Keratinocyte (primary cell): Measurements from ENCODE around the gene EPAS1. TPM values are rescaled to one million over a fixed set of nuclear protein-coding genes. Genes with fewer than 3 reads are reported as not detected.

Experiments
- DNase-seq: peaks from one replicate; pipeline ENCODE4 v3.0.0-alpha.2; 2011; ENCODE audit warnings: low read depth, missing footprints, low spot score
- FAIRE-seq: peaks from 2 replicates; lab custom pipeline; 2011; peaks lifted over from hg19 to GRCh38; lab: Jason Lieb, UNC
- H2AFZ ChIP-seq: 2 replicates; pipeline ENCODE4 v1.6.0; 2012; ENCODE audit warnings: low read length, control low read depth, inconsistent platforms; ENCODE audit not compliant: control insufficient read depth
- H3K27ac ChIP-seq: 2 replicates; pipeline ENCODE4 v1.5.1; 2011; ENCODE audit warnings: low read length; ENCODE audit not compliant: control insufficient read depth, insufficient read depth
- H3K27me3 ChIP-seq: 3 replicates; pipeline ENCODE4 v1.6.0; 2011; ENCODE audit warnings: low read length; ENCODE audit not compliant: control insufficient read depth, insufficient read depth; ENCODE audit errors: extremely low read depth
- H3K36me3 ChIP-seq, 2 experiments: 2 replicates in 1 of 2; 3 replicates in 1 of 2; pipeline ENCODE4 v1.5.1; 2011; ENCODE audit warnings: low read length in 2 of 2, mild to moderate bottlenecking in 1 of 2; ENCODE audit not compliant: control insufficient read depth in 2 of 2, insufficient read depth in 2 of 2; ENCODE audit errors: extremely low read depth in 1 of 2
- H3K4me1 ChIP-seq: 3 replicates; pipeline ENCODE4 v1.5.1; 2011; ENCODE audit warnings: low read length; ENCODE audit not compliant: control insufficient read depth, insufficient read depth; ENCODE audit errors: extremely low read depth
- H3K4me2 ChIP-seq: 3 replicates; pipeline ENCODE4 v1.6.0; 2011; ENCODE audit warnings: low read depth, low read length; ENCODE audit not compliant: control insufficient read depth, insufficient read depth; ENCODE audit errors: extremely low read depth
- H3K4me3 ChIP-seq, 3 experiments: fragments of 200-600 bp in 1 of 3; sonication (generic) in 1 of 3; 2 replicates in 2 of 3; 3 replicates in 1 of 3; pipeline ENCODE4 v1.5.1; 2011 to 2016; ENCODE audit warnings: low read length in 3 of 3, mild to moderate bottlenecking in 3 of 3, control low read depth in 2 of 3, inconsistent platforms in 1 of 3, low read depth in 1 of 3, mixed read lengths in 1 of 3, mixed run types in 1 of 3, moderate library complexity in 1 of 3; ENCODE audit not compliant: control insufficient read depth in 2 of 3, insufficient read depth in 2 of 3; ENCODE audit errors: extremely low read depth in 1 of 3
- H3K79me2 ChIP-seq: 2 replicates; pipeline ENCODE4 v1.6.0; 2012; ENCODE audit warnings: low read length; ENCODE audit not compliant: control insufficient read depth, insufficient read depth
- H3K9ac ChIP-seq: 3 replicates; pipeline ENCODE4 v1.6.0; 2011; ENCODE audit warnings: low read length; ENCODE audit not compliant: control insufficient read depth, insufficient read depth; ENCODE audit errors: extremely low read depth
- H3K9me1 ChIP-seq: 3 replicates; pipeline ENCODE4 v1.6.0; 2011; ENCODE audit warnings: low read length; ENCODE audit not compliant: control insufficient read depth, insufficient read depth; ENCODE audit errors: extremely low read depth
- H3K9me3 ChIP-seq: 2 replicates; pipeline ENCODE4 v1.5.1; 2012; ENCODE audit warnings: low read depth, low read length; ENCODE audit not compliant: control insufficient read depth
- H4K20me1 ChIP-seq: 3 replicates; pipeline ENCODE4 v1.6.0; 2011; ENCODE audit warnings: low read length; ENCODE audit not compliant: control insufficient read depth, insufficient read depth; ENCODE audit errors: extremely low read depth
- CTCF ChIP-seq, 3 experiments: IDR thresholded peaks in 1 of 3; conservative IDR thresholded peaks in 1 of 3; optimal IDR thresholded peaks in 1 of 3; 2 replicates in 2 of 3; 3 replicates in 1 of 3; pipeline versions ENCODE3 to v1.5.1; 2011; ENCODE audit warnings: low read length in 3 of 3, mild to moderate bottlenecking in 3 of 3, moderate library complexity in 2 of 3, control low read depth in 1 of 3, inconsistent platforms in 1 of 3; ENCODE audit not compliant: insufficient read depth in 2 of 3; ENCODE audit errors: extremely low read depth in 1 of 3
- EZH2 ChIP-seq: IDR thresholded peaks from one replicate; pipeline ENCODE4 v1.6.1; 2012; ENCODE audit warnings: inconsistent platforms, mild to moderate bottlenecking, low read length, moderate library complexity
- dilution Hi-C: fragments of 300-500 bp; cut with MboI; formaldehyde crosslinking; loops from one replicate; pipeline ENCODE4 v1.7.0; 2020; ENCODE audit warnings: low sequenced_read_pairs; ENCODE audit not compliant: extremely low pct_ligation_motif_present
- polyA plus RNA-seq, 5 experiments: library from polyadenylated mRNA; depleted of rRNA in 3 of 5; stranded (reverse) in 3 of 5; stranded (forward) in 1 of 5; unstranded in 1 of 5; fragments of >200 nt; gene quantifications; 1 replicate in 1 of 5; 2 replicates in 3 of 5; 3 replicates in 1 of 5; pipeline versions ENCODE4 v1.2.1 to v1.2.3, GENCODE V29; 2011 to 2012; ENCODE audit warnings: missing spikeins in 2 of 5, low read depth in 1 of 5, low replicate concordance in 1 of 5

The EPAS1 gene
- polyA plus RNA-seq, 1 donor (not counting 4 experiments of a cell fraction or from before 2014, with no cell fraction given): 96.7 TPM

DNA sequence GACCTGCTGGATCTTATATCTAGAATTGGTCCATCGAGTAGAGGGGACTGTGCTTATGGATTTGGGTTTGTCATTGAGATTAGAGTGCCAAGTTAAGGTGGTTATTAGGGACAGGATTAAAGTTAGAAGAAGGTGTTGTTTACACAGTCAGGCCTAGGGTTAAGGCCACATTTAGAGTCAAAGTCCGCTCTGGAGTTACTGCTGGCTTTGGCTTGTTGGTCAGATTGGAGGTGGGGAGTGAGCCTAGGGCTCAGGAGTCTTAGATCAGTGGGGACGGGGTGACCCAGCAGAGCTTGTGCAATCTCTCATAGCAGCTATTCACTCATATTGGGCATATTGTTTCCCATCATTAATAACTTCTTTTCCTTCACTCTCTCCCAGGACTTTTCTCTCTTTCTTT, 13.5 kb upstream of the EPAS1 start:
- Histone ChIP-seq H3K4me2 (no peak overlapping the region), H3K9ac (no peak overlapping the region), H3K4me1 (peaks cover 6% of the 10 kb centered on the region), H3K9me3 (no peaks in the 10 kb centered on the region), H4K20me1 (no peaks in the 10 kb centered on the region), H3K4me3 (no peak overlapping the region), H3K9me1 (no peaks in the 10 kb centered on the region), H2AFZ (no peak overlapping the region), H3K36me3 (no peaks in the 10 kb centered on the region), H3K27me3 (no peaks in the 10 kb centered on the region), H3K79me2 (no peaks in the 10 kb centered on the region), H3K27ac (no peak overlapping the region)
- FAIRE-seq (no peak), DNase-seq (no peak)
- dilution Hi-C loops: no loop called here
- TF ChIP-seq CTCF (optimal IDR thresholded peaks at IDR 0.05 in 1 of 3, IDR thresholded peaks at IDR 0.05 in 1 of 3, conservative IDR thresholded peaks at IDR 0.05 in 1 of 3; ENCODE audit: extremely low read depth in 1 of 3, insufficient read depth in 2 of 3, low read length in 3 of 3) (no peak), EZH2 (no peak)

DNA sequence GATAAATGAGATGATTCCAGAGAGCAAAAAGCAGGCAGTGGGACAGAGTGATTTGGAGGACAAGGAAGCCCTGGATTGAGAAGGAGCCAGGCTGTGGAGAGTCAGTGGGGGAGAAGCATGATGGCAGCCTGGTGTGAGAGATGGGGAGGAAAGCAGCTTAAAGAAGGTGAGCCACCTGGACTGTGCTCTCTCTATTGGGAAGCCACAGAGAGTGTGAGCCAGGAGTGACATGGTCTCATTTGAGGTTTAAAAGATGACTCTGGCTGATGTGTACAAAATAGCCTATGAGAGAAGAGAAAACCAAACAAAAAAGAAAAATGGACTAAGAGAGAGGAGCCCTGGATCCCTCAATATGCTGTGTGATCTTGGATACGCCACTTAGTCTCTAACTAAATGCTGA, 12.9 kb upstream of the EPAS1 start:
- Histone ChIP-seq H3K9me1 (no peaks in the 10 kb centered on the region), H3K4me1 (peaks cover 6% of the 10 kb centered on the region), H3K79me2 (no peaks in the 10 kb centered on the region), H3K9me3 (no peaks in the 10 kb centered on the region), H3K27ac (no peak overlapping the region), H3K4me3 (no peak overlapping the region), H3K36me3 (no peaks in the 10 kb centered on the region), H3K27me3 (no peaks in the 10 kb centered on the region), H4K20me1 (no peaks in the 10 kb centered on the region), H3K9ac (no peak overlapping the region), H3K4me2 (no peak overlapping the region), H2AFZ (no peak overlapping the region)
- TF ChIP-seq CTCF (optimal IDR thresholded peaks at IDR 0.05 in 1 of 3, IDR thresholded peaks at IDR 0.05 in 1 of 3, conservative IDR thresholded peaks at IDR 0.05 in 1 of 3; ENCODE audit: extremely low read depth in 1 of 3, insufficient read depth in 2 of 3, low read length in 3 of 3) (no peak), EZH2 (no peak)
- FAIRE-seq (no peak), DNase-seq (no peak)
- dilution Hi-C loops: no loop called here
